ENCODE results near the gene MYO1B.

The MYO1B gene

GRCh38 chr2:191301971-191302370 lies 56.8 kb downstream of the MYO1B start:
- no peak for DNase-seq

- DNase-seq, result no peak
Observed at GRCh38 chr2:191302459-191303139, 57.4 kb downstream of the MYO1B start.

DNA sequence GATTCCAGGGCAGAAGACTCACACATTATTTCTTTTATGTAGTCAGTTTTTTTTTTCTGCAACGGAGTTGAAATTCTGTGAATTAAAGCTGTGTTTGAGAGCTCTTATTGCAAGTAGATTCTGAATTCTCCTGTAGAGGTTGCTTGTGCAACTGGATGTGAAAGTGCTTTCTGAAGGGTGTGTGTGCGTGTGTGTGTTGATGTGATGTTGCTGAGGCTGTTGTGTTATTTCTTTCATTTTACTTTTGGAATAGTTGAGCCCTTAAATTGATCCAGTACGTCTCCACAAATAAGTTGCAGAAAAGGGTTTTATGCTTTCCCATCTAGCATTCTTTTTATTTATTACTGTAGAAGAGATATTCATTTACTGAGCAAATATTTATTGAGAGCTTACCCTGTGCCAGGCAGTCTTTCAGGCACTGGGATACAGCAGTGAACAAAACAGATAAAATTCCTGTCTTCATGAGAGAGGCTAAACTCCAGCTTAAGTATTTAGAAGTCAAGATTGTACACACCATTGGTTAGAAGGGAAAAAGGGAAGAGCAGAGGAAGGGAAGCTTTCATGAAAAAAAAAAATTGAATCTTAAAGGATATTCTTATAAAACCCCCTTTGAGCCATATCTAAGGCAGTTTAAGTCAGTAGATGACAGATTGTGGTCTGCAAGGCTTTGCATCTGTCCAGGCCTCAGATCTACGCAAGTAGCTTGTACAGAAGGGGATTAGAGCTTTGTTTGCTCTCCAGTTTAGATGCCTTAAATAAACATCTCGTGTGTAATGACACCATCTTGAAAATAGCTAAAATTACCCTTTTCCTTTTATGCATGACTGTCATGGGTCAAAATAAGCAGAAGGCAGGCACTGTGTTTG lies 58.2 kb downstream of the MYO1B start:
- DNase-seq, result no peak

- peak; percentile 69 for DNase-seq
Observed at GRCh38 chr2:191304939-191305875, 60.0 kb downstream of the MYO1B start.

DNA sequence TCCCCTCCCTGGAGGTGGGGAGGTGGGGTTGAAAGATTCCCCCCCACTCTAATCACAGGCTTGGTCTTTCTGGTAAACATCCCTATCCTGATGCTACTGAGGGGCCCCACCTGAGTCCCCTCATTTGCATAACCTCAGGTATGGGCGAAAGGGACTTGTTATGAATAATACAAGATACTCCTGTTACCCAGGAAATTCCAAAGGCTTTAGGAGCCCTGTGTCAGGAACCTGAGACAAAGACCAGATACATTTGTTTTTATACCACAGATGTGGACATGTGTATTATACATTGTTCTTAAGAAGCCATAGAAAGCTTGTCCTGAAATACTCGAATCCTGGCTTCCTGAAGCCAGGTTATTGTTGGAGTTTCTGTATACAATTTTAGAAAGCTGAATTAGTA lies 62.8 kb downstream of the MYO1B start:
- DNase-seq, result no peak

DNA sequence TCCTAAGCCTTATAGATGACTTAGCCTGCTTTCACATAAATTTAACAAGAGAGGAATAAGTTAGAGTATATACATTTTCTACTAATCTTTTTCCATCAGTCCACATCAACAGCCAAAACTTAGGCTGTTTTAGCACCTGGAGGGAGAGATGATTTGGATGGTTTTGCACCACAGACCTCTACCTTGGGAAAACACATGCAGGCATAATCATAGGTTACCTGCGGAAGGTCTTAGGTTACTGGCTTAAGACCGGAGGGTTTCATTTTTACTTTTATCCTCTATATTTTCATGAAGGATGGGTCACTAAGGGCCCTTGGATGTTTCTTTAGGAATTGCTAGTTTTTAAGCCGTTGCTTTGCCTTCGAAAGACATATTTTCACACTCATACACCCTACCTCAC lies 66.0 kb downstream of the MYO1B start:
- DNase-seq, result no peak

GRCh38 chr2:191311627-191312026 lies 66.4 kb downstream of the MYO1B start:
- DNase-seq, result no peak

DNA sequence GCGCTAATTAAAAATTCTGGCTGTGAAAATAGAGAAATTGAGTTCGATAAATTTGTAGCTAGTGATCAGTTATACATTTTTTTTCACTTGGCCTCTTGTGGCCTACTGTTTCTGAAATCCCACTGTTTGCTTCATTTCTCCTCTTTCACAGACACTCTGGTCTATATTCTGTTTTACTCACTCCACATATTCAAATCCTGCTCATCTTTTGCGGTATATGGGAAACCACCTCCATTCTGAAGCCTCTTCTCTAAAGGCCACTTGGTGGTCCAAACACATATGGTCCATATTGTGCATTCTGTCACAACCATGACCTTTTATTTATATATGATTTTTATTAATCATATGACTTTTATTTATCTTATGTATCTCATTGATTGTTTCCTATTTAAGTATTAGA lies 67.0 kb downstream of the MYO1B start:
- no peak for DNase-seq

GRCh38 chr2:191312662-191313061 lies 67.5 kb downstream of the MYO1B start:
- no peak for DNase-seq

DNA sequence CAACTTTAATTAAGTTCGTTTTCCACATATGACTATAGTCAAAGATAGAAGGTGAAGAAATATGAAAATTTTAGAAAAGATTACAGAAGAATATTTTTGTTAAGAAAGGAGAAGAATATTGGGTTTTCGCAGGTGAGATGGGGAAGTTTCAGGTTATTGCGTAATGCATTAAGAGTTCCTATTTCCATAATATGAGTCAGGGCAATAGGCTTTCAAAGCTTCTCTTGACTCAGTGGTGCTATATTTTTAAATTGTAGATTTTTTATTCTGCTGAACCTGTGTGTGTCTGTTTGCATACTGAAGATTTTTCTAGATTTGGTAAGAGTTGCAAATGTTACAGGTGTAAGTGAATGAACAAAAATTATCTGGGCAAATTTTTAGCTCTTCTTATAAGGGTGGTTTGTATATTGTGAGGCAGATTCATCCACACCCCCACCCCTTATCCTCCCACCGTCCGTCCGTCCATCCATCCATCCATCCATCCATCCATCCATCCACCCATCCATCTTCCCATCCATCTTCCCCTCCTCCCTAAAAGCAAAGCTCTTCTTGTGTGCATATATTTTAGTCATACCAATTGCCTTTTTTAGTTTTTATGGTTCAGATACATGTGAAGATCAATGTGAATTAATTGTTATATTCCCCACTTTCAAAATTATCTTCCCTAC lies 69.6 kb downstream of the MYO1B start:
- no peak for DNase-seq

GRCh38 chr2:191315365-191315752 lies 70.2 kb downstream of the MYO1B start:
- no peak for DNase-seq

GRCh38 chr2:191316246-191316994 lies 71.2 kb downstream of the MYO1B start:
- no peak for DNase-seq

DNA sequence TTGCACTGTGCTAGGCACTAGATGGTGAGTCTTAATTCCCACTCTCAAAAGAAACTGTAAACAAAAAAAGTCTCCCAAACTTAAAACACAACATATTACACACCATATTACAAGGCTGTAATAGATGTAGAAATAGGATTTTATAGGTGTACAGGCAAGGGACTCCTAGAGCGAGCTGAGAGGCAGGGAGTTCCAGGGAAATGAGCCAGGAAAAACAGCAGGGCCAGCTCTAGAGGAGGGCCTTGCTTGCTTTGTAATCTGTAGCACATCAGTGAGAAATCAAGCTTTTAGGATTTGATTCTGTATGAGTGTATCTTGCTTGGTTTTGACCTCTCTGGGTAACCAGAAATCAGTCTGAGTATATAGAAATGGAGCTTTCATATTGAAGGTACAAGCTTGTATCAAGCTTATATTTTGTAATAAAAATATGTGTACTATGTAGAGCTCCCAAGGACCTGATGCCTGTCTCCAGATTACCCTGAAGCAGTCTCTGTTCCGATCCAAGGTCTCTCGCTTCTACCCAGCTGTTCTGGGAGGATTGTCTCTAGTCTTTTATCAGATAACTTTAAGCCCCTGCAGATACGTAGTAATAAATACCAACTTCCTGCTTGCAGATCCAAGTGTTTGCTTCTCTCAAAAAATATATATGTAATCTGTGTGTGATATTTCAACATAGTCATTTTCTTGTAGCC lies 73.0 kb downstream of the MYO1B start:
- DNase-seq, result no peak

DNA sequence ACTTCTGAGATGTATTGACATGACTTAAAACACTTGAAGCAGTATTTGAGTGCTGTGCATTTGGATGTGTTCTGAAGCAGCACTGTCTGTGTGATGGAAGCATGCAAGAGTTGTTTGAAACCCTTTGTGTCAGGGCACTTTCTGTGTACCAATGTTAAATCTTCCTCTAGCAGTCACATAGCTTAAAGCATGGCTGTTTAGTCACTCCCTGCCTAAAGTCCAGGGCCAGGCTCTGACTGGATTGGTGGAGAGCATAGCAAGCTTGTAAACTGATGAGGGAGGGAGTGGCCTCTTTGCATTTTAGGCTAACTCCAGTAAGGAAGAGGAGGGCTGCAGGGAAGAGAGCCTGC lies 73.5 kb downstream of the MYO1B start:
- no peak for DNase-seq

- DNase-seq, result no peak
Observed at GRCh38 chr2:191319186-191319585, 74.0 kb downstream of the MYO1B start.

DNA sequence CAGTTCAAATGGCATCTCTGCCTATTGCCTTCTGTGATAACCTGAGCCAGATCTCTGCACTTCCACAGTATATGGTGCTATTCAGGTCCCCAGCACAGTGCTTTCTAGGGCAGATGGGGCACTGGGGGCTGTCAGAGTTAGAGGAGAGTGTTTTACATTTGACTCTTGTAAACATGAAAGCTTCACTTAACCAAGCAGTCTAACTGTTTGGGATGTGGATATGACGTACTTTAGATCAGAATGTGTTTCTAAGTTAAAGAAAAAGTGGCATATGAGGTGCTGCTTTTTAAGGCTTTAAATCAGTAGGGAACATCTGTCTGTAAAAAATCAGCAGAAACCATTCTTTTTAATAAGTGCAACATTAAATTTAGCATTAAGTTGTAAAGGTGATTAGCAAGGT lies 75.7 kb downstream of the MYO1B start:
- no peak for DNase-seq

GRCh38 chr2:191321861-191322662 lies 76.9 kb downstream of the MYO1B start:
- DNase-seq, result no peak

- DNase-seq, result no peak
Observed at GRCh38 chr2:191322828-191323506, 77.8 kb downstream of the MYO1B start.

DNA sequence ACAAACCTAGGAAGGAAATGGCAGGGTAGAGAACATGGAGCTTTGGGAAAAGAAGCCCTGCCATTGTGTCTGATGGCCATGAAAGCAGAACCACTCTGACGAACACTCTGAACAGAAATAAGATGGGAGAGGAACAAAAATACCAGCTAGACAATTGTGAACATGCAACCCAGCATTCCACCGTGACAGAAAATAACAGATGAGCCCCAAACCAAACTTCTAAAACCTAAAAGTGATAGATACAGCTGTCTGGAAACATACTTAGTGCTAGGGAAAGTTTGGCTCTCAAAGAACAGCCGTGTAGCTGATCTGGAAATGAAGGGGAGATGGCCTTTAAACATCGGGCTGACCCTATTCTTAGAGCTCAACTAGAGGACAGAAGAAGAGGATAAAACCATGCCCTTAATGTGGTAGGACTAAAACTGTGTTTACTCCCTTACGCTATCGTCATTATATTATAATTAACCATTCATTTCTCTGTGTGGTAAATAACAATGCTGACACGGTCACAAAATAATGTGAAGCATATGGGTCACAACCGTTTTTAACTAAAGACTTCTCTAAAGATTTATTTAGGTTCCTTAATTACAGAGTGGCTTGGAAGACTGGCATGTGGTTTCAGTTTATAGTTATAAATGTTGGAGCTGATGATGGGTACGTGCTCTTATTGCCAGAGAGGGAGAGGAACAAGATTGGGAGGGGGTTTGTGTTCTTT lies 80.6 kb downstream of the MYO1B start:
- DNase-seq, result no peak

Measured in right forelimb (tissue), 1 donor.